Epithelial cell of alveolus of lung (primary cell): ENCODE measurements around the gene MYF6. TPM values are rescaled to one million over a fixed set of nuclear protein-coding genes. Genes with fewer than 3 reads are reported as not detected.

Source experiments
- total RNA-seq: library from RNA; depleted of rRNA; stranded (reverse); fragments of >200 nt; gene quantifications from 2 replicates; pipeline ENCODE4 v1.2.1, GENCODE V29; 2015

MYF6 gene
- total RNA-seq = under 0.01 and 0.80 TPM in 2 replicates

GRCh38 chr12:80707126-80707829 lies at the start of gene MYF6:
Gene MYF6 (plus strand): TSS chr12:80707634. CDS start chr12:80707720, 86 bp downstream.

GRCh38 chr12:80716696-80717469 lies 9.4 kb downstream of the MYF6 start, which contains the start of gene MYF5:
Gene MYF5 (plus strand): TSS chr12:80716912. CDS start chr12:80717064, 152 bp downstream.

Other genes with a start within 250 kb of the MYF6 start
- not detected in 2 replicates for gene MYF5, start 9.3 kb downstream of the MYF6 start, total RNA-seq
- gene LIN7A, start 230.3 kb downstream of the MYF6 start, total RNA-seq = 7.5 and 15.6 TPM in 2 replicates